ENCODE measurements around the gene WAPL.
"Not testable (repeated sequence)": the region's sequence is repeated elsewhere in the genome, so short reads cannot be mapped to it uniquely, and the experiment has no call there.

WAPL gene

DNA sequence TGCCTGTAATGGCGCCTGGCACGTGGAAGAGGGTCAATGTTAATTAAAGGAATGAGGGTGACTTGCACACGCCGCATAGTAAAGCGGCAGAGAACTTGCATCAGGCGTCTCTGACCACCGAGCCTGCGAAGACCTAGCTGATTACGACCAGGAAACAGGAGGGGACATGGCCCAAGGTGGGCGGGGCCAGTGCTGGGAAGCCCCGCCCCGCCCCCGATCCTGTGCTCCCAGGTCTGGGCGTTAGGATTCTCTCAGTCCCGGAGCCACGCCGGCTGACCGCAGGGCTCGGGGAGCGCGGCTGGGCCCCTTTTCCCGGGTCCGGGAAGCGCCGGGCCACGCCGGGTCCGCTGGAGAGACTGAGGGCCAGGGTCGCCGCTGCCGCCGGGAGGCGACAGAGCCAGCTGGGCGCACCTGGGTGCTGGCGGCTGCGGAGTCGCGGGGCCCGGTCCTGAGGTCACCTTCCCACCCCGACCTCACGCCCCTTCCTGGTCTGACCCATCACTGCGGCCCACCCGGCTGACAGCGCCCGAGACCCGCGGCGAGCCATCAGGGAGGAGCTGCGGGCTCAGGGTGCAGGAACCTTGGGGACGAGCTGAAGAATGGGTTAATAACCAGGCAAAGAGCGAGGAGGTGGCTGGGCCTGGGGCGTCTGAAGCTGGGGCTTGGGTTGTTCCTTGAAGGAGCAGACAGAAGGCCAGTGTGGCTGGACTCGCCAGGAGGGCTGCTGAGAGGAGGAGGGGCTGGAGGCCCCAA is 132.0 kb downstream of the WAPL start:
- peak in 1 of 2 experiments; percentile 4 for DNase-seq (ENCODE audit: low read depth in 2 of 2)

- DNase-seq (ENCODE audit: low read depth in 2 of 2) = not testable (repeated sequence)
Observed at GRCh38 chr10:86389109-86389440, 132.5 kb downstream of the WAPL start.

DNA sequence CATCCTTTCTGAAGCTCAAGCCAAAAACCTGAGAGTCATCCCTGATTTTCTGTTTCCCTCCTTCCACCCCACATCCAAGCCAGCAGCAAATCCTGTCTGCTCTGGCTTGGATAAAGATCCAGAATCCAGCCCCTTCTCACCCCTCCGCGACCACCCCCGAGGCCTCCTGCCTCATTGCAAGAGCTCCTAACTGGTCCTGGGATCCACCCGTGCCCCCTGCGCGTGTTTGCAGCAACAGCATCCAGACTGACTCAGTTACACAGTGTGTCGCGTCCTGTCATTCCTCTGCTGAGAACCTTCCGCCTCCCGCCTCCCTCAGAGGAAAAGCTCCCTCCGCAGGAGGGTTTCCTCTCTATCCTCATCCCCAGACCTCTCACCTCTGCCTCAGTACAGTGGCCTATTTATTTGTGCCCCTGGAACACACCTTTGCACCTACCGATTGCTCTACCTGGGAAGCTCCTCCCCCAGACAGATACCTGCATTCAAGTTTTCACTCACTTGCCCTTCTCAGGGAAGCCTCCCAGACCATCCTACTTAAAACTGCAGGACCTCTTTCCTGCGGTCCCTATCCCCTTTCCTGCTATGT is 133.4 kb downstream of the WAPL start:
- no peak for DNase-seq (ENCODE audit: low read depth in 2 of 2)

- no peak for DNase-seq (ENCODE audit: low read depth in 2 of 2)
Observed at GRCh38 chr10:86387178-86387794, 134.3 kb downstream of the WAPL start.

DNA sequence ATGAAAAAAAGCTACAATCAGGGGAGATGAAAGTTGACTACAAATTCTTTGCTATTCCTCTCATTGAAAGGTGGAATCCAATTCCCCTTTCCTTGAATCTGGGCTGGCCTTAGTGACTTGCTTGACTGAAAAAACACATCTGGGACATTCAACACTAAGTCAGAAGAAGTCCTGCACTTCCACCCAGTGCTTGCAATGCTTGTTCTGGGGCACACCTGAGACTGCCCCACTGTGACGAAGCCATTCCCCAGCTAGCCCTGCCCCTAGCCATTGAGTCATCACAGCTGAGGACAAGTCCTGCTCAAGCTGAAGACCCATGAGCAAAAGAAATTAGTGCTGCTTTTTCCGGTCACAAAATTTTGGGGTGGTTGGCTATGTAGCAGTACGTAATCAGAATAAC is 135.8 kb downstream of the WAPL start:
- no peak for DNase-seq (ENCODE audit: low read depth in 2 of 2)

Data from fibroblast of skin of left quadriceps (primary cell).